Measurements from ENCODE around the gene TBCC.

- TF ChIP-seq CTCF (IDR thresholded peaks at IDR 0.05) = no peak
- no peak for TF ChIP-seq POLR2AphosphoS5 (IDR thresholded peaks at IDR 0.05)
Measured at GRCh38 chr6:42788671-42789070, 42.8 kb upstream of the TBCC start.
